Mesenchymal stem cell (in vitro differentiated cells and primary cell): Measurements from ENCODE around the gene RNF4.

Experiments
- DNase-seq: peaks from one replicate; pipeline ENCODE4 v3.0.0-alpha.2; 2013
- H2AFZ ChIP-seq: one replicate; pipeline ENCODE4 v1.6.1; 2013; ENCODE audit warnings: low read depth, mild to moderate bottlenecking, control low read depth, inconsistent platforms, low read length, moderate library complexity
- H2AK5ac ChIP-seq: 2 replicates; pipeline ENCODE4 v1.6.1; 2013; ENCODE audit warnings: low read length, moderate library complexity, mild to moderate bottlenecking, inconsistent platforms; ENCODE audit not compliant: severe bottlenecking
- H2BK120ac ChIP-seq: one replicate; pipeline ENCODE4 v1.6.1; 2013; ENCODE audit warnings: low read depth, mild to moderate bottlenecking, inconsistent platforms, low read length, moderate library complexity
- H2BK12ac ChIP-seq, 2 experiments: one replicate each; pipeline ENCODE4 v1.6.1; 2013; ENCODE audit warnings: inconsistent platforms in 2 of 2, low read length in 2 of 2, mild to moderate bottlenecking in 2 of 2, moderate library complexity in 2 of 2, control low read depth in 1 of 2
- H2BK15ac ChIP-seq: one replicate; pipeline ENCODE4 v1.6.1; 2013; ENCODE audit warnings: mild to moderate bottlenecking, low read depth, inconsistent platforms; ENCODE audit not compliant: poor library complexity, severe bottlenecking
- H2BK5ac ChIP-seq: 2 replicates; pipeline ENCODE4 v1.6.1; 2013; ENCODE audit warnings: low read depth, mild to moderate bottlenecking, low read length, control low read depth, inconsistent platforms; ENCODE audit not compliant: poor library complexity, severe bottlenecking
- H3K14ac ChIP-seq, 2 experiments: one replicate each; pipeline ENCODE4 v1.6.1; 2013; ENCODE audit warnings: inconsistent platforms in 2 of 2, low read length in 2 of 2, control low read depth in 1 of 2, mild to moderate bottlenecking in 1 of 2, moderate library complexity in 1 of 2
- H3K18ac ChIP-seq, 2 experiments: one replicate each; pipeline ENCODE4 v1.6.1; 2013; ENCODE audit warnings: inconsistent platforms in 2 of 2, low read length in 2 of 2, control low read depth in 1 of 2, low read depth in 1 of 2, mild to moderate bottlenecking in 1 of 2
- H3K23ac ChIP-seq, 2 experiments: one replicate each; pipeline ENCODE4 v1.6.1; 2013; ENCODE audit warnings: inconsistent platforms in 2 of 2, low read length in 2 of 2, mild to moderate bottlenecking in 2 of 2, moderate library complexity in 2 of 2, control low read depth in 1 of 2
- H3K27ac ChIP-seq: 2 replicates; pipeline ENCODE4 v1.5.1; 2013; ENCODE audit warnings: mild to moderate bottlenecking, moderate library complexity, low read length, control low read depth, inconsistent platforms; ENCODE audit not compliant: poor library complexity, severe bottlenecking
- H3K27me3 ChIP-seq, 2 experiments: 2 replicates each; pipeline versions ENCODE4 v1.6.1 to v1.7.0; 2013; ENCODE audit warnings: low read length in 2 of 2, mild to moderate bottlenecking in 2 of 2, moderate library complexity in 2 of 2, control low read depth in 1 of 2, inconsistent platforms in 1 of 2; ENCODE audit not compliant: control insufficient read depth in 1 of 2, insufficient read depth in 1 of 2
- H3K36me3 ChIP-seq, 2 experiments: 2 replicates each; pipeline versions ENCODE4 v1.6.1 to v1.7.0; 2013; ENCODE audit warnings: low read length in 2 of 2, control low read depth in 1 of 2, inconsistent platforms in 1 of 2, low read depth in 1 of 2, mild to moderate bottlenecking in 1 of 2; ENCODE audit not compliant: insufficient read depth in 2 of 2, control insufficient read depth in 1 of 2
- H3K4ac ChIP-seq, 2 experiments: one replicate each; pipeline ENCODE4 v1.6.1; 2013; ENCODE audit warnings: inconsistent platforms in 2 of 2, low read length in 2 of 2, mild to moderate bottlenecking in 2 of 2, moderate library complexity in 2 of 2, control low read depth in 1 of 2, low read depth in 1 of 2
- H3K4me1 ChIP-seq: 2 replicates; pipeline ENCODE4 v1.6.1; 2013; ENCODE audit warnings: low read depth, low read length, control low read depth; ENCODE audit not compliant: control insufficient read depth, insufficient read depth
- H3K4me2 ChIP-seq: 2 replicates; pipeline ENCODE4 v1.6.1; 2013; ENCODE audit warnings: low read length, mild to moderate bottlenecking, inconsistent platforms; ENCODE audit not compliant: poor library complexity, severe bottlenecking
- H3K4me3 ChIP-seq, 2 experiments: 2 replicates each; pipeline versions ENCODE4 v1.5.1 to v1.7.0; 2013; ENCODE audit warnings: low read length in 2 of 2, mild to moderate bottlenecking in 2 of 2, control low read depth in 1 of 2, low read depth in 1 of 2; ENCODE audit not compliant: insufficient read depth in 1 of 2
- H3K79me1 ChIP-seq: replicated peaks from 2 replicates; pipeline ENCODE4 v1.6.1; 2013; ENCODE audit warnings: mild to moderate bottlenecking, control low read depth, low read length, inconsistent platforms; ENCODE audit not compliant: poor library complexity, severe bottlenecking
- H3K9ac ChIP-seq: 2 replicates; pipeline ENCODE4 v1.7.0; 2013; ENCODE audit warnings: mild to moderate bottlenecking, low read length, moderate library complexity
- H3K9me3 ChIP-seq: 2 replicates; pipeline ENCODE4 v1.7.0; 2013; ENCODE audit warnings: mild to moderate bottlenecking, low read length; ENCODE audit not compliant: control insufficient read depth
- H4K8ac ChIP-seq: one replicate; pipeline ENCODE4 v1.6.1; 2013; ENCODE audit warnings: inconsistent platforms, mild to moderate bottlenecking, low read length, moderate library complexity
- H4K91ac ChIP-seq: one replicate; pipeline ENCODE4 v1.6.1; 2013; ENCODE audit warnings: mild to moderate bottlenecking, low read length, inconsistent platforms
- WGBS: methylation state at CpG from one replicate; pipeline ENCODE4 v1.1.7; 2013; ENCODE audit warnings: mixed read lengths; 5-methylcytosine and 5-hydroxymethylcytosine counted together

Gene RNF4

GRCh38 chr4:2438822-2439718, 29.8 kb upstream of the RNF4 start:
- no peak overlapping the region for H3K14ac ChIP-seq
- no peak overlapping the region for H3K4me2 ChIP-seq
- H2BK120ac ChIP-seq: no peak overlapping the region
- H3K4me3 ChIP-seq: no peak overlapping the region
- H3K18ac ChIP-seq: no peak overlapping the region
- no peak overlapping the region for H3K9ac ChIP-seq
- H2AFZ ChIP-seq: no peak overlapping the region
- no peak overlapping the region for H3K4ac ChIP-seq
- H3K9me3 ChIP-seq: no peaks in the 10 kb centered on the region
- no peaks in the 10 kb centered on the region for H3K79me1 ChIP-seq
- H2AK5ac ChIP-seq: no peak overlapping the region
- no peak overlapping the region for H3K23ac ChIP-seq
- no peak overlapping the region for H3K27ac ChIP-seq
- H4K8ac ChIP-seq: no peak overlapping the region
- H2BK5ac ChIP-seq: no peak overlapping the region
- peaks cover 15% of the 10 kb centered on the region for H3K4me1 ChIP-seq
- H4K91ac ChIP-seq: no peak overlapping the region
- no peaks in the 10 kb centered on the region for H3K36me3 ChIP-seq
- no peak overlapping the region for H2BK12ac ChIP-seq
- DNase-seq: no peak
- H3K27me3 ChIP-seq: peaks cover 0 to 23% of the 10 kb centered on the region in 2 experiments
- H2BK15ac ChIP-seq: no peak overlapping the region
- 91% methylated on average over 15 of the region's 16 CpGs for WGBS

GRCh38 chr4:2441393-2442174, 27.3 kb upstream of the RNF4 start:
- no peaks in the 10 kb centered on the region for H3K9me3 ChIP-seq
- no peak overlapping the region for H2BK15ac ChIP-seq
- H3K4me2 ChIP-seq: no peak overlapping the region
- H3K9ac ChIP-seq: no peak overlapping the region
- H2BK12ac ChIP-seq: no peak overlapping the region
- H2BK120ac ChIP-seq: no peak overlapping the region
- H4K8ac ChIP-seq: no peak overlapping the region
- H3K27ac ChIP-seq: no peak overlapping the region
- peaks cover 8% of the 10 kb centered on the region for H3K4me1 ChIP-seq
- no peaks in the 10 kb centered on the region for H3K36me3 ChIP-seq
- no peak overlapping the region for H3K18ac ChIP-seq
- H3K27me3 ChIP-seq: peaks cover 0 to 22% of the 10 kb centered on the region in 2 experiments
- 59% methylated on average over 14 of the region's 14 CpGs for WGBS
- H2AK5ac ChIP-seq: no peak overlapping the region
- H3K23ac ChIP-seq: no peak overlapping the region
- H2AFZ ChIP-seq: no peak overlapping the region
- H3K14ac ChIP-seq: no peak overlapping the region
- H4K91ac ChIP-seq: no peak overlapping the region
- no peak overlapping the region for H3K4ac ChIP-seq
- no peak overlapping the region for H3K4me3 ChIP-seq
- H3K79me1 ChIP-seq: no peaks in the 10 kb centered on the region
- no peak overlapping the region for H2BK5ac ChIP-seq
- peak; percentile 57 for DNase-seq

- Histone ChIP-seq H3K27ac (no peak overlapping the region), H4K91ac (no peak overlapping the region), H3K4me2 (no peak overlapping the region), H3K27me3 (peaks cover 0 to 28% of the 10 kb centered on the region in 2 experiments), H2AK5ac (no peak overlapping the region), H3K9me3 (no peaks in the 10 kb centered on the region), H3K14ac (no peak overlapping the region), H4K8ac (no peak overlapping the region), H2AFZ (no peak overlapping the region), H2BK5ac (no peak overlapping the region), H3K18ac (no peak overlapping the region), H2BK15ac (no peak overlapping the region), H3K9ac (no peak overlapping the region), H3K4me1 (peaks cover 8% of the 10 kb centered on the region), H2BK12ac (no peak overlapping the region), H3K4me3 (no peak overlapping the region), H3K36me3 (no peaks in the 10 kb centered on the region), H3K4ac (no peak overlapping the region), H3K23ac (no peak overlapping the region), H3K79me1 (no peaks in the 10 kb centered on the region), H2BK120ac (no peak overlapping the region)
- WGBS: 85% methylated on average over 18 of the region's 20 CpGs
- no peak for DNase-seq
Measured at GRCh38 chr4:2442175-2442993, 26.5 kb upstream of the RNF4 start.
